K562 (cell line): ENCODE data around the gene ARL6IP4. TPM values are rescaled to one million over a fixed set of nuclear protein-coding genes. Genes with fewer than 3 reads are reported as not detected.

ENCODE experiments used
- HCFC1 ChIP-seq: IDR thresholded peaks from 2 replicates; pipeline ENCODE4 v1.6.1; 2012; ENCODE audit warnings: low read depth, low read length, improper control_type of control experiment
- RB1 ChIP-seq: fragments of 450-650 bp; IDR thresholded peaks from 2 replicates; pipeline ENCODE4 v1.6.1; 2017; ENCODE audit warnings: low read depth, mild to moderate bottlenecking
- SAP30 ChIP-seq: fragments of 200-600 bp; sonication (generic); IDR thresholded peaks from 2 replicates; pipeline ENCODE4 v1.6.1; 2012; ENCODE audit warnings: borderline replicate concordance, low read depth, mild to moderate bottlenecking, moderate library complexity, low read length, control low read depth, inconsistent platforms; ENCODE audit not compliant: insufficient read depth, poor library complexity, severe bottlenecking
- ZNF146 ChIP-seq: IDR thresholded peaks from one replicate; pipeline ENCODE4 v1.6.1; 2018; ENCODE audit warnings: missing compliant biosample characterization; ENCODE audit not compliant: unreplicated experiment
- polyA plus RNA-seq, 8 experiments: library from polyadenylated mRNA; depleted of rRNA in 4 of 8; stranded (reverse) in 5 of 8; unstranded in 3 of 8; fragments of >200 nt; fragmentation: Nextera tagmentation in 2 of 8; fragmentation: Illumina TruSeq in 1 of 8; extraction: Ambion mirVana in 2 of 8; extraction: Trizol in 1 of 8; gene quantifications; 2 replicates each; pipeline versions ENCODE4 v1.2.1 to v1.2.3, GENCODE V29; 2011 to 2014; ENCODE audit warnings: inconsistent platforms in 1 of 8, missing spikeins in 1 of 8
- total RNA-seq, 7 experiments: library from RNA; depleted of rRNA in 6 of 7; stranded (reverse); fragments of >200 nt in 6 of 7; fragmentation: Illumina TruSeq in 2 of 7; extraction: Trizol in 2 of 7; gene quantifications; 2 replicates each; pipeline versions ENCODE4 v1.2.1 to v1.2.3, GENCODE V29; 2011 to 2021; ENCODE audit warnings: low replicate concordance in 1 of 7
- TF ChIP-seq, protein P1 (sequence below): fragments of 450-650 bp; IDR thresholded peaks from 2 replicates; pipeline ENCODE4 v1.6.1; 2016; ENCODE audit warnings: mild to moderate bottlenecking, moderate library complexity

The ARL6IP4 gene
- total and polyA plus RNA-seq, 9 of the 15 experiments (the other 6 are each of a cell fraction or from before 2014, with no cell fraction given): 2.4 to 255 (median 151) TPM

GRCh38 chr12:122974892-122975789, 5.3 kb upstream of the ARL6IP4 start, which contains the start of gene OGFOD2 (continued):
- TF ChIP-seq, protein P1, sequence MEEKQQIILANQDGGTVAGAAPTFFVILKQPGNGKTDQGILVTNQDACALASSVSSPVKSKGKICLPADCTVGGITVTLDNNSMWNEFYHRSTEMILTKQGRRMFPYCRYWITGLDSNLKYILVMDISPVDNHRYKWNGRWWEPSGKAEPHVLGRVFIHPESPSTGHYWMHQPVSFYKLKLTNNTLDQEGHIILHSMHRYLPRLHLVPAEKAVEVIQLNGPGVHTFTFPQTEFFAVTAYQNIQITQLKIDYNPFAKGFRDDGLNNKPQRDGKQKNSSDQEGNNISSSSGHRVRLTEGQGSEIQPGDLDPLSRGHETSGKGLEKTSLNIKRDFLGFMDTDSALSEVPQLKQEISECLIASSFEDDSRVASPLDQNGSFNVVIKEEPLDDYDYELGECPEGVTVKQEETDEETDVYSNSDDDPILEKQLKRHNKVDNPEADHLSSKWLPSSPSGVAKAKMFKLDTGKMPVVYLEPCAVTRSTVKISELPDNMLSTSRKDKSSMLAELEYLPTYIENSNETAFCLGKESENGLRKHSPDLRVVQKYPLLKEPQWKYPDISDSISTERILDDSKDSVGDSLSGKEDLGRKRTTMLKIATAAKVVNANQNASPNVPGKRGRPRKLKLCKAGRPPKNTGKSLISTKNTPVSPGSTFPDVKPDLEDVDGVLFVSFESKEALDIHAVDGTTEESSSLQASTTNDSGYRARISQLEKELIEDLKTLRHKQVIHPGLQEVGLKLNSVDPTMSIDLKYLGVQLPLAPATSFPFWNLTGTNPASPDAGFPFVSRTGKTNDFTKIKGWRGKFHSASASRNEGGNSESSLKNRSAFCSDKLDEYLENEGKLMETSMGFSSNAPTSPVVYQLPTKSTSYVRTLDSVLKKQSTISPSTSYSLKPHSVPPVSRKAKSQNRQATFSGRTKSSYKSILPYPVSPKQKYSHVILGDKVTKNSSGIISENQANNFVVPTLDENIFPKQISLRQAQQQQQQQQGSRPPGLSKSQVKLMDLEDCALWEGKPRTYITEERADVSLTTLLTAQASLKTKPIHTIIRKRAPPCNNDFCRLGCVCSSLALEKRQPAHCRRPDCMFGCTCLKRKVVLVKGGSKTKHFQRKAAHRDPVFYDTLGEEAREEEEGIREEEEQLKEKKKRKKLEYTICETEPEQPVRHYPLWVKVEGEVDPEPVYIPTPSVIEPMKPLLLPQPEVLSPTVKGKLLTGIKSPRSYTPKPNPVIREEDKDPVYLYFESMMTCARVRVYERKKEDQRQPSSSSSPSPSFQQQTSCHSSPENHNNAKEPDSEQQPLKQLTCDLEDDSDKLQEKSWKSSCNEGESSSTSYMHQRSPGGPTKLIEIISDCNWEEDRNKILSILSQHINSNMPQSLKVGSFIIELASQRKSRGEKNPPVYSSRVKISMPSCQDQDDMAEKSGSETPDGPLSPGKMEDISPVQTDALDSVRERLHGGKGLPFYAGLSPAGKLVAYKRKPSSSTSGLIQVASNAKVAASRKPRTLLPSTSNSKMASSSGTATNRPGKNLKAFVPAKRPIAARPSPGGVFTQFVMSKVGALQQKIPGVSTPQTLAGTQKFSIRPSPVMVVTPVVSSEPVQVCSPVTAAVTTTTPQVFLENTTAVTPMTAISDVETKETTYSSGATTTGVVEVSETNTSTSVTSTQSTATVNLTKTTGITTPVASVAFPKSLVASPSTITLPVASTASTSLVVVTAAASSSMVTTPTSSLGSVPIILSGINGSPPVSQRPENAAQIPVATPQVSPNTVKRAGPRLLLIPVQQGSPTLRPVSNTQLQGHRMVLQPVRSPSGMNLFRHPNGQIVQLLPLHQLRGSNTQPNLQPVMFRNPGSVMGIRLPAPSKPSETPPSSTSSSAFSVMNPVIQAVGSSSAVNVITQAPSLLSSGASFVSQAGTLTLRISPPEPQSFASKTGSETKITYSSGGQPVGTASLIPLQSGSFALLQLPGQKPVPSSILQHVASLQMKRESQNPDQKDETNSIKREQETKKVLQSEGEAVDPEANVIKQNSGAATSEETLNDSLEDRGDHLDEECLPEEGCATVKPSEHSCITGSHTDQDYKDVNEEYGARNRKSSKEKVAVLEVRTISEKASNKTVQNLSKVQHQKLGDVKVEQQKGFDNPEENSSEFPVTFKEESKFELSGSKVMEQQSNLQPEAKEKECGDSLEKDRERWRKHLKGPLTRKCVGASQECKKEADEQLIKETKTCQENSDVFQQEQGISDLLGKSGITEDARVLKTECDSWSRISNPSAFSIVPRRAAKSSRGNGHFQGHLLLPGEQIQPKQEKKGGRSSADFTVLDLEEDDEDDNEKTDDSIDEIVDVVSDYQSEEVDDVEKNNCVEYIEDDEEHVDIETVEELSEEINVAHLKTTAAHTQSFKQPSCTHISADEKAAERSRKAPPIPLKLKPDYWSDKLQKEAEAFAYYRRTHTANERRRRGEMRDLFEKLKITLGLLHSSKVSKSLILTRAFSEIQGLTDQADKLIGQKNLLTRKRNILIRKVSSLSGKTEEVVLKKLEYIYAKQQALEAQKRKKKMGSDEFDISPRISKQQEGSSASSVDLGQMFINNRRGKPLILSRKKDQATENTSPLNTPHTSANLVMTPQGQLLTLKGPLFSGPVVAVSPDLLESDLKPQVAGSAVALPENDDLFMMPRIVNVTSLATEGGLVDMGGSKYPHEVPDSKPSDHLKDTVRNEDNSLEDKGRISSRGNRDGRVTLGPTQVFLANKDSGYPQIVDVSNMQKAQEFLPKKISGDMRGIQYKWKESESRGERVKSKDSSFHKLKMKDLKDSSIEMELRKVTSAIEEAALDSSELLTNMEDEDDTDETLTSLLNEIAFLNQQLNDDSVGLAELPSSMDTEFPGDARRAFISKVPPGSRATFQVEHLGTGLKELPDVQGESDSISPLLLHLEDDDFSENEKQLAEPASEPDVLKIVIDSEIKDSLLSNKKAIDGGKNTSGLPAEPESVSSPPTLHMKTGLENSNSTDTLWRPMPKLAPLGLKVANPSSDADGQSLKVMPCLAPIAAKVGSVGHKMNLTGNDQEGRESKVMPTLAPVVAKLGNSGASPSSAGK: peak; percentile 88
- TF ChIP-seq ZNF146: no peak
- peak; percentile 67 for TF ChIP-seq HCFC1
- peak; percentile 86 for TF ChIP-seq RB1
- peak; percentile 72 for TF ChIP-seq SAP30
